BJ (cell line): ENCODE data around the gene MYO7B. TPM values are rescaled to one million over a fixed set of nuclear protein-coding genes. Genes with fewer than 3 reads are reported as not detected.

ENCODE experiments used
- CTCF ChIA-PET: fragments of 350-600 bp; formaldehyde crosslinking; extraction: SDS; loops from one replicate; lab custom pipeline; 2021; ENCODE audit warnings: antibody characterized with exemption, inconsistent platforms; lab: Yijun Ruan, JAX
- POLR2A ChIA-PET: fragments of 300-600 bp; sonication (Branson Sonifier 250); formaldehyde crosslinking; extraction: SDS; loops from one replicate; lab custom pipeline; 2021; ENCODE audit warnings: antibody characterized with exemption; lab: Charles Lee
- DNase-seq: peaks from one replicate; pipeline ENCODE4 v3.0.0-alpha.2; 2011; ENCODE audit warnings: low read depth
- H3K27me3 ChIP-seq: 2 replicates; pipeline ENCODE4 v1.6.0; 2011; ENCODE audit warnings: low read length; ENCODE audit not compliant: control insufficient read depth, insufficient read depth
- H3K36me3 ChIP-seq: 2 replicates; pipeline ENCODE4 v1.5.1; 2011; ENCODE audit warnings: low read length; ENCODE audit not compliant: control insufficient read depth, insufficient read depth
- H3K4me3 ChIP-seq: 2 replicates; pipeline ENCODE4 v1.5.1; 2011; ENCODE audit warnings: low read depth, mild to moderate bottlenecking, control low read depth, low read length
- polyA plus RNA-seq: library from polyadenylated mRNA; depleted of rRNA; stranded (reverse); fragments of >200 nt; gene quantifications from 2 replicates; pipeline ENCODE4 v1.2.3, GENCODE V29; 2011
- TF ChIP-seq, protein P1 (sequence below): IDR thresholded peaks from 2 replicates; pipeline ENCODE4 v1.5.1; 2011; ENCODE audit warnings: low read depth, mild to moderate bottlenecking, control low read depth, inconsistent platforms, low read length, moderate library complexity; ENCODE audit not compliant: insufficient read depth

The MYO7B gene
- polyA plus RNA-seq, 1 experiment: 0.36 TPM

DNA sequence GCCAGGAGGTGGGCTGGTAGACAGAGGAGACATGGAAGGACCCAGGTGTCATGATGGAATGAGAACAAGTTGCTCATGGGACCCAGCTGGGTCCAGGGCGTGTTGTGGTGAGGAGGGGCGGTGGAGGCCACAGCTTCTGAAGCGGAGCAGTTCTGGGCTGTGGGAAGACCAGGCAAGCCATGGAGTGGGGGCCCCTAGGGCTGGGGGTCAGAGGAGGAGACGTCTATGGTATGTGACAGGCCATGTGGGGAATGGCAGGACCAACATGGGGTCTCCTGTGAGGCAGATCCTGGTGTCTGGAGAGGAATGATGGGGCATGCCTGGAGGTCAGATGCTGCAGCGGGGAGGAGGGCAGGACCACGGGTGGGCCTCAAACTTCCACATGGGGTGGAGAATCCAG, 16.9 kb downstream of the MYO7B start:
- DNase-seq: no peak
- TF ChIP-seq, protein P1, sequence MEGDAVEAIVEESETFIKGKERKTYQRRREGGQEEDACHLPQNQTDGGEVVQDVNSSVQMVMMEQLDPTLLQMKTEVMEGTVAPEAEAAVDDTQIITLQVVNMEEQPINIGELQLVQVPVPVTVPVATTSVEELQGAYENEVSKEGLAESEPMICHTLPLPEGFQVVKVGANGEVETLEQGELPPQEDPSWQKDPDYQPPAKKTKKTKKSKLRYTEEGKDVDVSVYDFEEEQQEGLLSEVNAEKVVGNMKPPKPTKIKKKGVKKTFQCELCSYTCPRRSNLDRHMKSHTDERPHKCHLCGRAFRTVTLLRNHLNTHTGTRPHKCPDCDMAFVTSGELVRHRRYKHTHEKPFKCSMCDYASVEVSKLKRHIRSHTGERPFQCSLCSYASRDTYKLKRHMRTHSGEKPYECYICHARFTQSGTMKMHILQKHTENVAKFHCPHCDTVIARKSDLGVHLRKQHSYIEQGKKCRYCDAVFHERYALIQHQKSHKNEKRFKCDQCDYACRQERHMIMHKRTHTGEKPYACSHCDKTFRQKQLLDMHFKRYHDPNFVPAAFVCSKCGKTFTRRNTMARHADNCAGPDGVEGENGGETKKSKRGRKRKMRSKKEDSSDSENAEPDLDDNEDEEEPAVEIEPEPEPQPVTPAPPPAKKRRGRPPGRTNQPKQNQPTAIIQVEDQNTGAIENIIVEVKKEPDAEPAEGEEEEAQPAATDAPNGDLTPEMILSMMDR: no peak
- H3K27me3 ChIP-seq: peaks cover 8% of the 10 kb centered on the region
- H3K36me3 ChIP-seq: no peaks in the 10 kb centered on the region
- ChIA-PET CTCF (interaction anchor here (1.2 kb wide), 1 partner anchor 13 kb away, joined by 4 read pairs; no protein-coding TSS in a partner anchor), POLR2A (no interaction called here)
- H3K4me3 ChIP-seq: no peak overlapping the region

- CTCF ChIA-PET: interaction anchor here (1.2 kb wide), 1 partner anchor 14 kb away, joined by 4 read pairs; no protein-coding TSS in a partner anchor
- POLR2A ChIA-PET: no interaction called here
- H3K4me3 ChIP-seq: no peak overlapping the region
- no peaks in the 10 kb centered on the region for H3K36me3 ChIP-seq
- no peak for DNase-seq
- TF ChIP-seq, protein P1: no peak
- peaks cover 8% of the 10 kb centered on the region for H3K27me3 ChIP-seq
These were observed 17.4 kb downstream of the MYO7B start for GRCh38 chr2:127552846-127553245.

- CTCF ChIA-PET: no interaction called here
- Histone ChIP-seq H3K27me3 (peaks cover 11% of the 10 kb centered on the region), H3K4me3 (no peak overlapping the region), H3K36me3 (no peaks in the 10 kb centered on the region)
- TF ChIP-seq, protein P1: no peak
- POLR2A ChIA-PET: no interaction called here
- DNase-seq: no peak
These were observed 23.4 kb downstream of the MYO7B start for GRCh38 chr2:127558911-127559310.

GRCh38 chr2:127559454-127559853, 24.0 kb downstream of the MYO7B start:
- TF ChIP-seq, protein P1: no peak
- ChIA-PET POLR2A (no interaction called here), CTCF (no interaction called here)
- Histone ChIP-seq H3K27me3 (peaks cover 11% of the 10 kb centered on the region), H3K36me3 (no peaks in the 10 kb centered on the region), H3K4me3 (no peak overlapping the region)
- DNase-seq: no peak

- Histone ChIP-seq H3K4me3 (no peak overlapping the region), H3K27me3 (peaks cover 11% of the 10 kb centered on the region), H3K36me3 (no peaks in the 10 kb centered on the region)
- CTCF ChIA-PET: interaction anchor here (1.0 kb wide), 1 partner anchor 11 kb away, joined by 3 read pairs; no protein-coding TSS in a partner anchor
- POLR2A ChIA-PET: no interaction called here
- TF ChIP-seq, protein P1: no peak
- DNase-seq: no peak
These were observed 24.9 kb downstream of the MYO7B start for GRCh38 chr2:127560201-127560930.
